ENCODE data around the gene TMEM54.

TMEM54 gene

GRCh38 chr1:32848354-32849063 is 52.7 kb downstream of the TMEM54 start:
- H3K4me1 Mint-ChIP-seq: no peaks in the 10 kb centered on the region
- H3K27me3 Mint-ChIP-seq: no peaks in the 10 kb centered on the region
- no peak for DNase-seq
- H3K4me3 Mint-ChIP-seq: no peak overlapping the region
- no peak for ATAC-seq
- H3K9me3 Mint-ChIP-seq: no peaks in the 10 kb centered on the region
- H3K27ac Mint-ChIP-seq: no peak overlapping the region
